ENCODE measurements around the gene FCHO2.
A peak's percentile ranks its signal among the peaks of the same experiment; 100 is the strongest.

FCHO2 gene

DNA sequence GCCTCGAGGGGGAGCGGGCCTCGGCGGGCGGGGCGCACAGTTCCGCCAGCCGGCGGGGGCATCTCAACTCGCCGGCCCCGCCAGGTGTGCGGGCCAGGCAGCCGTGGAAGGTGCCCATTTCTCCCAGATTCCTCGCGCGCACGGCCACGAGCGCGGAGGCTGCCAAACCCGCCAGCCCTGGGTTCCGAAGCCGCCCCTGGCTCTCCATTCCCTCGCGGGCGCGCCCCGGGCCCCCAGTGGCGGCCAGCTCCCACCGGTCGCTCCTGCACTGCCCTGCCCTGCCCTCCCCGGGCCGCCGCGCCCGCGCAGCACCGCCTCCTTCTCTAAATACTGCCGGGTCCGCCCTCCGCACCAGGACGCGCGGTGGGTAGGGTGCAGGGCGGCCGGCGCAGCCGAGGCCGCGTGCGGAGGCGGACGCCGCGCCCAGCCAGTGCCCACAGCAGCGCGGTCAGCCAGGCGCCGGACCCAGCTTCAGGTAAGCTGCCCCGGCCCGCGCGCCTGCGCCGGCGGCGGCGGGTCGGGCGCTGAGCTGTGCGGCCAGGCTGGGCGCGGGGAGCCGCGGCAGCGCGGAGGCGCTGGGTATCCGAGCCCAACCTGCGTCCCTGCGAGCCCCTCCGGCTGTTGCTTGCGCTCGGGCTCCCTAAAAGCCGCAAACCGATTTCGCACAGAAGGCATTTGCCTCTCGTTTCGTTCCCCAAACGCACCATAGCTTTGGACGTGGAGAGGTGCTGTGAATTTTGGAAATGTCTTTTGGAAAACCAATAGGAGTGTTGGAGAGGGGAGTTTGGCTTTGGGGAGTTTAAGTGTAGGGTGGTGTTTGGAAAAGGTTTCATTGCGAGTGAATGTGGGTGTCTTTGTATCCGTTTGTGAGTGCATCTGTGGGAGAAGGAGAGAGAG, 164.6 kb downstream of the FCHO2 start, which contains the start of gene TMEM171:
Gene TMEM171 (plus strand): TSS at position 354 of the 897 bp plus-strand sequence. CDS start 2,799 bp downstream, outside the sequence.
- Histone ChIP-seq H3K9me3 (ENCODE audit: severe bottlenecking) (no peaks in the 10 kb centered on the region), H3K36me3 (ENCODE audit: low read depth) (no peaks in the 10 kb centered on the region), H3K4me3 (ENCODE audit: severe bottlenecking) (peak within 1 kb of the TSS; percentile 43), H3K27ac (ENCODE audit: poor library complexity, severe bottlenecking) (no peak within 1 kb of the TSS), H3K27me3 (ENCODE audit: insufficient read depth, poor library complexity, severe bottlenecking) (no peaks in the 10 kb centered on the region), H3K4me1 (ENCODE audit: insufficient read depth, poor library complexity, severe bottlenecking) (peaks cover 20% of the 10 kb centered on the region)
- ATAC-seq (ENCODE audit: low read depth) (peak; percentile 86), DNase-seq (ENCODE audit: low spot score) (peak; percentile 75)
- TF ChIP-seq, protein P1, sequence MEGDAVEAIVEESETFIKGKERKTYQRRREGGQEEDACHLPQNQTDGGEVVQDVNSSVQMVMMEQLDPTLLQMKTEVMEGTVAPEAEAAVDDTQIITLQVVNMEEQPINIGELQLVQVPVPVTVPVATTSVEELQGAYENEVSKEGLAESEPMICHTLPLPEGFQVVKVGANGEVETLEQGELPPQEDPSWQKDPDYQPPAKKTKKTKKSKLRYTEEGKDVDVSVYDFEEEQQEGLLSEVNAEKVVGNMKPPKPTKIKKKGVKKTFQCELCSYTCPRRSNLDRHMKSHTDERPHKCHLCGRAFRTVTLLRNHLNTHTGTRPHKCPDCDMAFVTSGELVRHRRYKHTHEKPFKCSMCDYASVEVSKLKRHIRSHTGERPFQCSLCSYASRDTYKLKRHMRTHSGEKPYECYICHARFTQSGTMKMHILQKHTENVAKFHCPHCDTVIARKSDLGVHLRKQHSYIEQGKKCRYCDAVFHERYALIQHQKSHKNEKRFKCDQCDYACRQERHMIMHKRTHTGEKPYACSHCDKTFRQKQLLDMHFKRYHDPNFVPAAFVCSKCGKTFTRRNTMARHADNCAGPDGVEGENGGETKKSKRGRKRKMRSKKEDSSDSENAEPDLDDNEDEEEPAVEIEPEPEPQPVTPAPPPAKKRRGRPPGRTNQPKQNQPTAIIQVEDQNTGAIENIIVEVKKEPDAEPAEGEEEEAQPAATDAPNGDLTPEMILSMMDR (IDR thresholded peaks at IDR 0.05; ENCODE audit: poor library complexity, severe bottlenecking), result no peak

DNA sequence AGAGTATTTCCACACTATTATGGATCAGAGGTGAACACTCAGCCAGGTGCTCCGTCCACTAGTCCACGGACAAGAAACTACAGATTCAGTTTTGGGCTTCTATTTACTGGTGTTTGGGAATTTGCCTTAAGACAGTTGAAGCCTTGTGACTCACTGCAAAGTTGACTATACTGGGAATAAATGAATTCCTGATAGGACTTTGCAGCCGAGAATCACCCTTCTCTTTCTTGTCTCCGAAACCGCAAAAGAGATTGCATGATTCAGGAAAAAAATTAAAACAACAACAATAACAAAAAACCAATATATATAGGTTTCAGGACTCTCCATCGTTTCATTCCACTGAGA, 165.2 kb downstream of the FCHO2 start:
- Histone ChIP-seq H3K27ac (ENCODE audit: poor library complexity, severe bottlenecking) (no peak overlapping the region), H3K9me3 (ENCODE audit: severe bottlenecking) (no peaks in the 10 kb centered on the region), H3K27me3 (ENCODE audit: insufficient read depth, poor library complexity, severe bottlenecking) (no peaks in the 10 kb centered on the region), H3K4me3 (ENCODE audit: severe bottlenecking) (peak overlapping the region; percentile 43), H3K36me3 (ENCODE audit: low read depth) (no peaks in the 10 kb centered on the region), H3K4me1 (ENCODE audit: insufficient read depth, poor library complexity, severe bottlenecking) (peaks cover 20% of the 10 kb centered on the region)
- TF ChIP-seq, protein P1 (IDR thresholded peaks at IDR 0.05; ENCODE audit: poor library complexity, severe bottlenecking), result no peak
- DNase-seq (ENCODE audit: low spot score), result no peak
- ATAC-seq (ENCODE audit: low read depth), result peak; percentile 11; the same call in 1 of the 3 replicates

DNA sequence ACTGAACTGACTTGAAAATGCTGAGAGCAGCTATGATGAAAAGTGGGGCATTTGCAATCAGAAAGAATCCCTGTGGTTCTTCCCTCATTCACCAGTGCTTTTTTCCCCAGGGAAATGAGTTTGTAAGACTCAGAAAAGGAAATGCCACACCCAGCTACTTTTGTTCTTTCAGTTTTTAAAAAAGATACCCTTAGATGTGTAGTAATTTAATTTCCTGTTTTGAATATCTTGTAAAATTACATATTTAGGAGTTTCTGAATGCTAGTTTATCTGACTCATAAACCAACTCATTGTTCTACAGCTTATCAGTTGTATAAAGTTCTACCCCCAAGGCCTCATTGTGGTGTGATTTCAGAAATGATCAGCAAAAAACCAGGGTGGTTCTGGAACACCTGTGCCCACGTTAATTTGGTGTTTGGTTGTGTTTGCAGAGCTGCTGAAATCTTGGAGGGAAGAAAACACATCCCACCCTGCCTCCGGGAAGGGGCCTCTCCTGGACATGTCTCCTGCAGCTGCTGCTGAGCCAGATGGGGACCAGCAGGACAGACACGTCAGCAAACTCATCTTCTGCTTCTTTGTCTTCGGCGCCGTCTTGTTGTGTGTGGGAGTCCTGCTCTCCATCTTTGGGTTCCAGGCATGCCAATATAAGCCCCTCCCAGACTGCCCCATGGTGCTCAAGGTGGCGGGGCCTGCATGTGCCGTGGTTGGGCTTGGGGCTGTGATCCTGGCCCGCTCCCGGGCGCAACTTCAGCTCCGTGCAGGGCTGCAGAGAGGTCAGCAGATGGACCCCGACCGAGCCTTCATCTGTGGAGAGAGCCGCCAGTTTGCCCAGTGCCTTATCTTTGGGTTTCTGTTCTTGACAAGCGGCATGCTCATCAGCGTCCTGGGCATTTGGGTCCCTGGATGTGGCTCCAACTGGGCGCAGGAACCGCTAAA, 167.3 kb downstream of the FCHO2 start:
- Histone ChIP-seq H3K27me3 (ENCODE audit: insufficient read depth, poor library complexity, severe bottlenecking) (no peaks in the 10 kb centered on the region), H3K27ac (ENCODE audit: poor library complexity, severe bottlenecking) (peak overlapping the region; percentile 53), H3K4me3 (ENCODE audit: severe bottlenecking) (no peak overlapping the region), H3K4me1 (ENCODE audit: insufficient read depth, poor library complexity, severe bottlenecking) (peaks cover 20% of the 10 kb centered on the region), H3K9me3 (ENCODE audit: severe bottlenecking) (no peaks in the 10 kb centered on the region), H3K36me3 (ENCODE audit: low read depth) (no peaks in the 10 kb centered on the region)
- peak; percentile 25; the same call in 2 of the 3 replicates for ATAC-seq (ENCODE audit: low read depth)
- TF ChIP-seq, protein P1 (IDR thresholded peaks at IDR 0.05; ENCODE audit: poor library complexity, severe bottlenecking), result no peak
- no peak for DNase-seq (ENCODE audit: low spot score)

DNA sequence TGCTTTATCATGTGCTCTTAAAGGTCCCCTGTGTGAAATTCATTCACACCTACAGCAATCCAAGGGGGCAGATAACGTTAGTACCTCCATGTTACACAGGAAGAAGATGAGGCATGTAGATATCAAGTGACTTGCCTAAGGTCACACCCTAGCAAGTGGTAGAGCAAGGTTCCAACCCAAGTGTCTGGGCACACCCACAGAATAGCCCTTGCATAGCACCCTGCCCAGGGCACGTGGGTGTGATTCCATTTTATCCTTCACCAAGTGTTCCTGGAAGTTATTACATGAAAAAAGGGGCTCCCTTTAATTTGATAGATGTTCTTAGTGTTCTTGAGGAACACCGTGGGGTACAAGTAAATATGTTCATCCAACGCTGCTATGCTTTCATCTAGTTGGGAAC, 169.4 kb downstream of the FCHO2 start:
- H3K27me3 ChIP-seq (ENCODE audit: insufficient read depth, poor library complexity, severe bottlenecking), result no peaks in the 10 kb centered on the region
- H3K36me3 ChIP-seq (ENCODE audit: low read depth), result no peaks in the 10 kb centered on the region
- TF ChIP-seq, protein P1 (IDR thresholded peaks at IDR 0.05; ENCODE audit: poor library complexity, severe bottlenecking), result no peak
- no peak for DNase-seq (ENCODE audit: low spot score)
- H3K27ac ChIP-seq (ENCODE audit: poor library complexity, severe bottlenecking), result no peak overlapping the region
- H3K4me3 ChIP-seq (ENCODE audit: severe bottlenecking), result no peak overlapping the region
- ATAC-seq (ENCODE audit: low read depth), result no peak
- H3K4me1 ChIP-seq (ENCODE audit: insufficient read depth, poor library complexity, severe bottlenecking), result peaks cover 20% of the 10 kb centered on the region
- no peaks in the 10 kb centered on the region for H3K9me3 ChIP-seq (ENCODE audit: severe bottlenecking)

Data from RWPE2 (cell line).